ENCODE data around the gene TRAF3. TPM values are rescaled to one million over a fixed set of nuclear protein-coding genes. Genes with fewer than 3 reads are reported as not detected.
A peak's percentile ranks its signal among the peaks of the same experiment; 100 is the strongest.
"Not testable (repeated sequence)": the region's sequence is repeated elsewhere in the genome, so short reads cannot be mapped to it uniquely, and the experiment has no call there.

TRAF3 gene
- polyA plus RNA-seq, 3 donors, result 16.2 to 18.2 (median 16.9) TPM

DNA sequence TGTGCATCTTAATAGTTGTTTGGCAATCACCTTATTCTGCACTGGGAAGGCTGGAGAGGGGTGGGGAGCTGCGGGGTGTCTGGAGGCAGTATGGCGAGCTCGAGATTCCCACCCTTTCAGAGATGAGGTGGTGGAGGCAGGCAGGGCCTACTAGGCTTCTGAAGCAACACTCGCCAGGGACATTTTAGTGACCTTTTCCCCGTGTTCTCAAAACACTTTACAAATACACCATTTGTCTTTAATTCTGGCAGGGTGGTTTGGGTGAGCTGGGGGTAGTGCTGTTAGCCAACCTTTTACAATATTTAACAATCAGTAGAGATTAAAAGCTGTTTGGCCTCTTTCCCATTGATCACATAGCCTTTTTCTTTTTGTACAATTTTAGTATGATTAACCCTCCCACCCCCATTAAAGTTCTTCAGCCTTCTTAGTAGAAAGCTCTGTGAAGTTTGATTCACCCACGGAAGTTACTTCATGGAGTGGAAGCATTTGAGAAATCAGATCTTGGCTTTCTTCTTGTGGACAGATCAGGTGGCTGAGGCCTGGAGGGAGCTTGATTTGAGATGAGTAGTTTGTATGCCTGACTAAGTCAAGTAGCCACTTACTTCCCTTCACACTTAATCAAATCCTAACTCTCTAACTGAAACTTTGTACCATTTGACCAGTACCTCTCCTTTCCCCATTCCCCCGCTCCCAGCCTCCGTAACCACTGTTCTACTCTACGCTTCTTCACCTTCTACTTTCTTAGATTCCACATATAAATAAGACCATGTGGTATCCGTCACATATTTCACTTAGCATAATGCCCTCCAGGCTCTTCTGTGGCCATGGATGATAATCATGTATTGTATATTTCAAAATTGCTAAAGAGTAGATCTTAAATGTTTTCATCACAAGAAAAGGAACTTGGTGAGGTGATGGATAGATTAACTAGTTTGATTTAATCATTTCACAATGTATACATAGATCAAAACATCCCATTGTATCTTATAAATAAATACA, 41.0 kb downstream of the TRAF3 start:
- no peak for DNase-seq (ENCODE audit: extremely low read depth in 1 of 11, low read depth in 9 of 11, low spot score in 4 of 11)

DNA sequence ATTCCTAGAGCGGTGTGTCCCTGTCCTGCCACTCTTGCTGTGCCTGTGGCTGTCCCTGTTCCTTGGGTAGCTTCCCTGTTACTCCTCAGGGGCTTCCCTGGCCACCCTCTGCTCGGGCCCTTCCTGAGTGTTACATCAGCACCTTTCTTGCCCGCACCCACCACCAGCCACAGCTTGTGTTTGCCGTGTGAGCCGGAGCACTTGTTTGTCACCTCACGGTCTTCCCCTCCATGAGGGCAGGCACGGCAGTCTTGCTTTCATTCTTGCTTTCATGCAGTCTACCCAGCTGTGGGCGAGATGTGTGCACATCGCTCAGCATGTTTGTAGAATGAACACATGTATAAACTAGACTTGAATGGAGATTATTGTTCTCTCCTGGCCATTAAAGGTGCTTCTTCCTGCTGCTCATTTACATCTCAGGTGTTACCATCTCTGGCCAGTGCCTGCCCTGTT, 42.0 kb downstream of the TRAF3 start:
- no peak for DNase-seq (ENCODE audit: extremely low read depth in 1 of 11, low read depth in 9 of 11, low spot score in 4 of 11)

DNA sequence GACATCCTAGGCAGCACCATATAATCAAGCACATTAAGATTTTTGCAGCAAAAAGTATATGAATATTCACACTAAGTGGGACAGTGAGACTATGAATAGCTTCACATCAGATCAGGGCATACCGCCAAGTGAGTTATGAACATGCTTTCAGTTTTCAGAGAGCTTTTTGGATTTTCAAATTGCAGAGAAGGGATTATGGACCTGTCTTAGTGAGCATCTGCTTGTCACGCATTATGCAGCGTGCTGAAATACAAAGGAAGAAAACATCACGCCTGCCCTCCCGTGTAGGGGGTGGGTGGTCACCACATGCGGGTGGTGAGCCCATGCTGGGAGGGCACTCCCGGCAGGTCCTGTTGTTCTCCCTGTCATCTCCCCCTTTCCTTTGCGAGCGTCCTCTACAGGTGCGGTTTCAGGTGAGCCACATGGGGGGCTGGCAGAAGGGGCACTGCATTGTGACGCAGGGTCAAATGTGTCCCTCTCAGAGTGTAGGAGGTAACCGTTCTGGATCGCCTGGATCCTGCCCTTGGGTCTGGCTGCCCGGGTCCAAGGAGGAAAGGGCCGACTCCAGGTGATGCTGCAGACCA, 42.6 kb downstream of the TRAF3 start:
- no peak for DNase-seq (ENCODE audit: extremely low read depth in 1 of 11, low read depth in 9 of 11, low spot score in 4 of 11)

DNA sequence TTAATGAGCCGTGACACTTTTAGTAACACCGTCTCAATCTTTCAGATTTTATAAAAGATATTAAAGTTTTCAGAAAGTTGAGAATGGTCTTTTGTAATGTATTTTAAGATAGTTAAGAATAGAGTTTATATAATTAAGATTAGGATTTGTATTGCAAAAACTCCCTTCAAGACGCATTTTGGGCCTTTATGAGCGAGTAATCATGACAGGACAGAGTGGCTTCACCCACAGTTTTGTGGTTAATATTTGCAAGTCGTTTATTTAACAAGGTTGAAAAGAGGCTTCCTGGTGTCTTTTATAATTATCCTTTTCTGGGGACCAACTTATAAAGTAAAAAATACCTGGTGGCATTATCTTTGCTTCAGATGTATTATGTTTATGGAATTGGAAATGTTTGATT, 44.0 kb downstream of the TRAF3 start:
- DNase-seq (ENCODE audit: extremely low read depth in 1 of 11, low read depth in 9 of 11, low spot score in 4 of 11), result no peak

DNA sequence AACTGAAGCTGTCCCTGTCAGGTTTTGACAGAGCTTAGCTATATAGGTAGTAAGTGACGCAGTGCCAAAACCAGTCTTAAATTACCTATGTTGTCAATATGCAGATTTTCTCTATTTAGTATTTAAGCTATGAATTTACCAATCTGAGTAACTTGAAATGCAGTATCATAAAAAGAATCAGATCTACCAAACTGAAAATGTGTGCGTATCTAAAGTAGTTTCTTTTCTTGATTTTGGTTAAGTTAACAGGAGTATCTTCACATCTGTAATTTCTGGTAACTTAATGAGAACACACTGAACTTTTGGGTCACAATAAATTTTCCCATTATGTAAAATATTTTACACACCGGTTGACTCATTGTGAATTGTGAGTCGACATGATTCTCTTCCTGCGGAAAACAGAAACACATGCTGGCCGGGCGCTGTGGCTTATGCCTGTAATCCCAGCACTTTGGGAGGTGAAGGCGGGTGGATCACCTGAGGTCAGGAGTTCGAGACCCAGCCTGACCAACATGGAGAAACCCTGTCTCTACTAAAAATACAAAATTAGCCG, 45.1 kb downstream of the TRAF3 start:
- DNase-seq (ENCODE audit: extremely low read depth in 1 of 11, low read depth in 9 of 11, low spot score in 4 of 11), result no peak

DNA sequence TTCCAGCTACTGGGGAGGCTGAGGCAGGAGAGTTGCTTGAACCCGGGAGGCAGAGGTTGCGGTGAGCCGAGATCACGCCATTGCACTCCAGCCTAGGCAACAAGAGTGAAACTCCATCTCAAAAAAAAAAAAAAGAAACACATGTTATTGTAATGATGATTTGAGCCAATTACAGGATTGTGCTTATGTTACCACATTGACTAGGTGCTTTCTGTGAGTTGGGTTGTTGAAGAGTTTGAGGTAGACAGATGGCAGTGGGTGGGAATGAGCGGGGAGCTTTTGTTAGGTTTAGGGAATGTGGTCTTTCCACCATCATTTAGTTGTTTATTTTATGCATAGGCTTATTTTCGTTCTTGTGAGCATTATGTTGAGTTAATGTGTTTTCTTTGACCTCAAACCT, 45.6 kb downstream of the TRAF3 start:
- not testable (repeated sequence) for DNase-seq (ENCODE audit: extremely low read depth in 1 of 11, low read depth in 9 of 11, low spot score in 4 of 11)

DNA sequence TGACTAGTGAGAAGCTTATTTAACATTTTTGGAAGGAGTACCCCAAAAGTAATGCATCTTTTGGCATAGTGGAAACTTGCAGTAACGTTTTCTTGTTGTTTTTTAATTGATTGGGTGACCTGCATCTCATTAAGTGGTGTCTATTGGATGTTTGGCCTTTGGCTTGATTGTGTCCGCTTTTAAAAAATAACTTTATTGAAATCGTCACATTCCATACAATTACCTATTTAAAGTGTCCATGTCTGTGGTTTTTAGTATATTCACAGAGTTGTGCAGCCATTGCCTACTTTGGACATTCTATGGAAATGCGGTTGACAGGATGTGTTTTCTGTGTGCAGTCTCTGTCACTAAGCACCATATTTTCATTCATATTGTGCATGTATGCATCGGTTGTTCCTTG, 46.3 kb downstream of the TRAF3 start:
- no peak for DNase-seq (ENCODE audit: extremely low read depth in 1 of 11, low read depth in 9 of 11, low spot score in 4 of 11)

DNA sequence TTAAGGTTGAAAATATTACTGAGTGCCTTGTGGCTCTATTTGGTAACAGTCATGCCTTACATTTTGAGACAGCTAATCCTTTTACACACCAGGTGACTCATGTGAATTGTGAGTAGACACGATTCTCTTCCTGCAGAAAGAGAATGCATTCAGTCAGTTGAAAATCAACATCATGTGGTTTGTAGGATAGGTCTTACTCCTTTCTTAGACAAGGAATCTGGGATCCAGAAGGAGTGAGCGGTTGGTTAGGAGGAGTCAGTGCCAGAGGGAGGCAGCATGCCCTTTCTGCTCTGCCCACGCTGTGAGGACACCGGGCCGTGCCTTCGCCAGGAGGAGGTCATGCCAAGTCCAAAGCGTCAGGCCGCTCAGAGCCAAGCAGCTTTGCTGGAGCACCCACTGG, 47.6 kb downstream of the TRAF3 start:
- no peak for DNase-seq (ENCODE audit: extremely low read depth in 1 of 11, low read depth in 9 of 11, low spot score in 4 of 11)

DNA sequence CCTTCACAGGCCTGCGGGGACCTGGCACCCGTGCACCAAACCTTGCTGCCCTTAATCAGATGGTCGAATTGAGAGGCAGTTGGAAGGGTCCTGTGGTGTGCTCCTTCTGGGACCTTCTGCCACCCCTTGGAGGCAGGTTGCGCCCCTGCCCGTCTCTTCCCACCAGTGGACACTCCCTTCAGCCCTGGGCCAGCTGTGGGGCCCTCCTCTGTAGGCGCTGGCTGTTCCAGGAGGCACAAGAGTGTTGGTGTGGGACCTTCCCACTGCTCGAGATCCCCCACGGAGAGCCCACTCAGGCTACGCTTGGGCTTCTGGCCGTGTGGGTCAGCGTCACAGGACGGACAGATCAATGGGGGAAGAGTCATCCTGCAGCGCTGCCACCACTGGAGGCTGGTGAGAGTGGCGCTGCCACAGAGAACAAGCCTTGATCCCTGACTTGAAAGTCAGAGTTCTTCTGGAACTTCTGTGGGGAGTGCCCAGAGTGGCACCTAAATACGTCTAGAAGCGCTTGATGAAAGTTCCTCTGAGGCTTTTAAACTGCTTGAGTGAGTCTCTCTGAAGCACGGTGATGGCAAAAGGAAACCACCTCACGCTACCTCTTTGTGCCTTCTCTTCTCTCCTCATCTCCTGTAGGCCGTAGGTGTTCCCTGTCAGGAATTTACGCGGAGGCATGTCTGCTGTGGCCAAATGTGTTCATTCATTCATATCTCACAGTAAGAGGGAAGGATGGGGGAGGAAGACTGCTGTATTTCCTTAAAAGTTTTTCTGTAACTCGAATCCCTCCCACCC, 48.3 kb downstream of the TRAF3 start:
- DNase-seq (ENCODE audit: extremely low read depth in 1 of 11, low read depth in 9 of 11, low spot score in 4 of 11), result no peak

DNA sequence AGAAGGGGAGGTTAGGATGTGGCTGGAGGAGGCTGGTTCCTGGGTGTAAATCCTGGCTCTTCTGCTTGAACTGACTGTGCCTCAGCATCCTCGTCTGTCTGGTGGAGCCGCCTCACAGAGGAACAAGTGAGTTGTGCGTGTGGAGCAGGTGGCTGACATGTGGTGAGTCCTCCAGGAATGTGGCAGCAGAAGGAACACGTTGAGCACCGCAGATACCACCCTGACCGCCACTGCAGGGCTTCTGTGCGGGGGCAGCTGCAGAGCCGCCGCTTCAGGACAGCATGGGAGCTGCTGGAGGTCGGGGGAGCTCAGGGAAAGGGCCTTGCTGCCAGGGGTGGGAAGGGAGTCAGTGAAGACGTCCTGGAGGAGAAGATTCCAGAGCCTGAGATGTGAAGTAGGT, 48.9 kb downstream of the TRAF3 start:
- DNase-seq (ENCODE audit: extremely low read depth in 1 of 11, low read depth in 9 of 11, low spot score in 4 of 11), result no peak

DNA sequence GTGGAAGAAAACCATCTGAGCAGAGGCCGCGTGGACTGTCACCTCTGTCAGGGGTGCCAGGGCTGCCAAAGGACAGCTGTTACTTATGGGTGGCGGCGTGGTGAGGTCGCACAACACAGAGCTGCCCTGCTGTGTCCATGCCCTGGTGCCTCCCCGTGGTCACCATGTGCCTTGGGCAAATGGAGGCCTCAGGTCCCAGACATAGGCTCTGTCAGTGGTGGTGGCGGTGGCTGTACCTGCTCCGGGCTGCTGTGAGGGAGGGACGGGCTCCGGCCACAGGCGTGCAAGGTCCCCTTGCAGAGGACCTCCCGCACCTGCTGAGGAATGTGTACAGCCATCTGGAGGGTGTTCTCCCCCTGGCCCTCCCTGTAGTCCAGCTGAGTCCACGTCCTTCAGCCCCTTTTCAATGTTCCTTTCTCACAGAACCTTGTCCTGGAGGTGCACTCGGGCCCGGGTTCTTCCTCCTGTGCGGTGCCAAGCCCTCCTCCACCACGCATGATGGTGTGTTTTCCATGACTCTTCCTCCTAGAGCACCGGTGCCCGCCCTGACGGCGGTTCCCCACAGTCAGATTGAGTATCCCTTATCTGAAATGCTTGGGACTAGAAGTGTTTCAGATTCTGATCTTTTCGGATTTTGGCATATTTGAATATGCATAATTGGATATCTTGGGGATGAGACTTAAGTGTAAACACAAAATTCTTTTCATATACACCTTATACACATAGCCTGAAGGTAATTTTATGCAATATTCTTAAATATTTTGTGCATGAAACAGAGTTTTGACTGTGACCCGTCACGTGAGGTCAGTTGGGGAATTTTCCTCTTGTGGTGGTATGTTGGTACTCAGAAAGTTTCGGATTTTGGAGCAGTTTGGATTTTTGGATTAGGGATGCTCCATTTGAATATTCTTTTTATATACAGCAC, 49.8 kb downstream of the TRAF3 start:
- DNase-seq (ENCODE audit: extremely low read depth in 1 of 11, low read depth in 9 of 11, low spot score in 4 of 11), result no peak

DNA sequence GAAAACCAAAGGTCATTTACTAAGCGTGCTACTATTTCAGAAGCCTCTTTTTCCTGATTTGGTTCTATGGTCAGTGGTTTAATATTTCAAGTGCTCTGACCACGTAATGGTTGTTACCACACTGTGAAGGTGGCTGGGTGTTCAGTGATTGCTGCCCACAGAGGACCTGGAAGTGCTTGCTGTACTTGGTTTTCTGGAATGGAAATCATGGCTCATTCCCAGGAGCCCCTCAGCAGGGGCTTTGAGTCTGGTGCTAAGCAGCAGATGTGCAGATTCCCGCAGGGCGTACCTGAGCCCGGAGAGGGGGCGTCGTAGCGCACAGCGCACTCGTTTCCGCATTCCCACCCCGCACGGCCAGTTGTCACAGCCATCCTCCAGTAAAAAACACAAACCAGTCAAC, 50.5 kb downstream of the TRAF3 start:
- no peak for DNase-seq (ENCODE audit: extremely low read depth in 1 of 11, low read depth in 9 of 11, low spot score in 4 of 11)

DNA sequence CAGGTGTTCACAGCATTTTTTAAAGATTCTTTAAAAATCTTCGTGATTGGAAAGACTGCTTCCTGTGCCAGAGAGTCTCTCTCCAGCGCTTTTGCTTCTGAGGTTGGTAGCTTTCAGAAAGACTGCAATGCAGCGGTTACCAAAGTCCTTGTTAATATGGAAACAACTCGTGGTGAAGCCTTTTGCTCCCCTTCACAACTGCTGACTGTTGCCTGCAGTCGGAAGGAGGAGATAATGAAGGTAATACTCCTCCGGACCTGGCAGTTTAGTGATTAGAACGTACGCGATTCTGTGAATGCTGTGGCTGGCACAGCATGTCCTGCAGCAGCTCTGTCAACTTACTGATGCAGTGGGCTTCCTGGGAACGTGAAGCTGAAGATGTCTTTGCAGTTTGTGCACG, 50.9 kb downstream of the TRAF3 start:
- no peak for DNase-seq (ENCODE audit: extremely low read depth in 1 of 11, low read depth in 9 of 11, low spot score in 4 of 11)

DNA sequence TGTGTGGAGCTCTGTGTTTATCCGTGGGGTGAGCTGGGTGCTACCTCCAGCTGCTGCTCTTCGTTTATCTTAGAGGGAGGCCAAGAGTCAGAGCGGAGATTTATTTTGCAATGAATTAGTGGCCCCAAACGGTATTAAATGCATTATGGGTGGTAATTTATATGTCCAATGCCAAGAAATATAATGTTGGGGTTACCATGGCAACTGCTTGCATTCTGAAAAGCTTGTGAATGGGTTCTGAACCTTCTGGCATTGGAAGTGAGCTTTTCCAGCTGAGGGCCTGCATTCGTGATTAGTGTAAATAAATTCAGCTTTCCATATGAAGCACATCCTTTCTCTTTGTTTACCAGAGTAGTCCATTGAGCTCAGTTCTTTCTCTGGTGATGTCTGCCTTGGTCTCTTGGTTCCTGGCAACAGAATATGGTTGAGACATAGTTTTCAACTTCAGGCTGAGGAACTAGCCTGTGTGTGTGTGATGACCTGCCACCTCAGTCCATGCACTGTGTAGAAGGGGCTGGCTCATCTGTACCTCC, 51.8 kb downstream of the TRAF3 start:
- DNase-seq (ENCODE audit: extremely low read depth in 1 of 11, low read depth in 9 of 11, low spot score in 4 of 11), result peak; percentile 43 to 84 (median 69)

DNA sequence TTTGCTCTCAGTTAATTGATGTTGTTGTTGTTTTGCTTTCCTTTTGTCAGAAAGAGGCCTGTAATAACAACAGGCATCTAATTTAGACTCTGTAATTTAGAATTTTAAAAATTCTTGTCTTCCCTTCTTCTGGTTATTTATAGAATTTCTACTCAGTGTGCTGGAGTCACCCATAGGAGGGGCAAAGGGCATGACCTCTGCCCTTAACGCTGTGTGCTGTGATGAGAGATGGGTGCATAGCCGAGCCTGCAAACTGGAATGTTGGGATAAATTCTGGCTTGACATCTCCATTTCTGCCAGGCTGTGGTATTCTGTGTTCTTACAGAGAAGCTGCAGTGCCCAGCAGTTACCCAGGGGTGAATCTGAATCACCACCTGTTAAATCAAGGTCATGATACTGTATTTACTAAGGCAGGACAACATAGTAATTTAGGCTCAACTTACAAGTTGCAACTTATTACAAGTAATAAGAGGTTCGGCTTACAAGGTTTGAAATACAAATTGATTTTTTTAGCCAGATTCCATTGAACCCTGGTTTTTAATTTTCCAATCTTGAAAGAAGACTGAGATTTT, 53.3 kb downstream of the TRAF3 start:
- DNase-seq (ENCODE audit: extremely low read depth in 1 of 11, low read depth in 9 of 11, low spot score in 4 of 11), result no peak

DNA sequence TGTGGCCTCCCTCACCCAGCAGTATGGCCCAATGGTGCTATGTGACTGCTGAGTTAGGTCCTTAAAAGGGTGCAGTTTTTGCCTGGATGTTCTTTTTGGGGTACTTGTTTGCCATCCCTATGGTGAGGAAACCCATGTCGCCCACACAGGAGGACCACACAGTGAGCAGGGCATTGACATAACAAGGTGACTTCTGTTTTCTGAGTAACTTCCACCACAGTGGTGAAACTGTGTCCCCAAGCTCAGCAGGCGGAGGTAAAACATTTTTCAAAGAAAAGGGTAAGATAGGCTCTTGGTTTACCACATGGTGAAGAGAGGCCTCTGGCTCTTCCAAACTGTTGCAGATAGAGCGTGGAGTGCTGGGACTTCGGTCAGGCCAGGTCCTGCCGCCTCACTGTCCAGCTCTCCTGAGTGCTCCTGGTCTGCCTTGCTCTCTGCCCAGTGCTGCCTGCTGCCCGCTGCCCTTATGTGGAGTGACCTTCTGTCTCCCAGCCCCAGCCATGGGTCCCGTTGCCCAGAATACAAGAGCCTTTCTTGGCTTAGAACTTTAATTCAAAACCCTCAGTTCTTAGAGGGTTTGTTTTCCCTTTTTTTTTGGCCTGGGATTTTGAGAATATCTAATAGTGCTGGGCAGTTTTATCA, 54.0 kb downstream of the TRAF3 start:
- no peak for DNase-seq (ENCODE audit: extremely low read depth in 1 of 11, low read depth in 9 of 11, low spot score in 4 of 11)

DNA sequence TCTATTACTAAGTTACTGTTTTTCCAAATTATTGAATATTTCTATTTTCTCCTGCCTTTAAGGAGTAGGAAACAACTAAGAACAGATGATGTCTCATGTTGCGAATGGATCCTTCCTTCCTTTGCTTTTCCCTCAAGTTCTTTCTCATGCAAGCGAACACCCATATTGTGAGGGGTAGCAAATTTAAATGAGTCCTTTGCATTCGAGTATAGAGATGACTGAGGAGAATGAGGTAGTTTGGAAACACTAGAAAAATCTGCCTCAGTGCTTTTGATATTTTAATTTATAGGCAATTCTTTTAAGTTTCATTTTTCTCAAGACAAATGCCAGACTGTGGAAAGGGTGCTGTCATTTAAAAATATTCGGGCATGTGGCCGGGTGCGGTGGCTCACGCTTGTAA, 56.1 kb downstream of the TRAF3 start:
- DNase-seq (ENCODE audit: extremely low read depth in 1 of 11, low read depth in 9 of 11, low spot score in 4 of 11), result no peak

All from renal cortex interstitium (tissue), 11 donors.